ENCODE measurements around the gene RPL32. TPM values are rescaled to one million over a fixed set of nuclear protein-coding genes. Genes with fewer than 3 reads are reported as not detected.

Gene RPL32
- polyA plus RNA-seq, 1 of the 3 experiments (the other 2 are of a cell fraction): 2,311 TPM

DNA sequence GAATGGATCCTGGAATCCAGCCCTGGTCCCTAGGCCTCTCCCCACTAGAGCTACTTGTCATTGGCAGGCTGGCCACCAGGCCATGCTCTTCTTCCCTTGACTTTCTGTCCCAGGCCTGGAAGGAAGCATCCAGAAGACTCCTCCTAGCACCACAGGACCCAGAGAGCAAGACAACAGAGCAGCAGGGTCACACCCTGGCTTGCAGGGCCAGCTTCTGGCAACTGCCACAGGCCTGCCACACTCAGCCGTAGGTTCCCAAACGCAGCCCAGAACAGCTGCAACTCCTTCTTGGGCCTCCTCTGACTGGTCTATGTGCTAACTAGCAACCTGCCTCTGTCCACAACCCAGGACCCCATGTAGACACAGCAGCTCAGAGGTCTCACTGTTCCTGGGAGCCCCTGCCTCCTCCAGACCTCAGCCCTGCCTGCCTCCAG lies 36.8 kb upstream of the RPL32 start (continued):
- TF ChIP-seq POLR2AphosphoS5 (IDR thresholded peaks at IDR 0.05; ENCODE audit: low read depth, low read length) (no peak), SIN3A (IDR thresholded peaks at IDR 0.05; ENCODE audit: borderline replicate concordance, low read depth, low read length) (no peak)
- TF ChIP-seq, protein P1, sequence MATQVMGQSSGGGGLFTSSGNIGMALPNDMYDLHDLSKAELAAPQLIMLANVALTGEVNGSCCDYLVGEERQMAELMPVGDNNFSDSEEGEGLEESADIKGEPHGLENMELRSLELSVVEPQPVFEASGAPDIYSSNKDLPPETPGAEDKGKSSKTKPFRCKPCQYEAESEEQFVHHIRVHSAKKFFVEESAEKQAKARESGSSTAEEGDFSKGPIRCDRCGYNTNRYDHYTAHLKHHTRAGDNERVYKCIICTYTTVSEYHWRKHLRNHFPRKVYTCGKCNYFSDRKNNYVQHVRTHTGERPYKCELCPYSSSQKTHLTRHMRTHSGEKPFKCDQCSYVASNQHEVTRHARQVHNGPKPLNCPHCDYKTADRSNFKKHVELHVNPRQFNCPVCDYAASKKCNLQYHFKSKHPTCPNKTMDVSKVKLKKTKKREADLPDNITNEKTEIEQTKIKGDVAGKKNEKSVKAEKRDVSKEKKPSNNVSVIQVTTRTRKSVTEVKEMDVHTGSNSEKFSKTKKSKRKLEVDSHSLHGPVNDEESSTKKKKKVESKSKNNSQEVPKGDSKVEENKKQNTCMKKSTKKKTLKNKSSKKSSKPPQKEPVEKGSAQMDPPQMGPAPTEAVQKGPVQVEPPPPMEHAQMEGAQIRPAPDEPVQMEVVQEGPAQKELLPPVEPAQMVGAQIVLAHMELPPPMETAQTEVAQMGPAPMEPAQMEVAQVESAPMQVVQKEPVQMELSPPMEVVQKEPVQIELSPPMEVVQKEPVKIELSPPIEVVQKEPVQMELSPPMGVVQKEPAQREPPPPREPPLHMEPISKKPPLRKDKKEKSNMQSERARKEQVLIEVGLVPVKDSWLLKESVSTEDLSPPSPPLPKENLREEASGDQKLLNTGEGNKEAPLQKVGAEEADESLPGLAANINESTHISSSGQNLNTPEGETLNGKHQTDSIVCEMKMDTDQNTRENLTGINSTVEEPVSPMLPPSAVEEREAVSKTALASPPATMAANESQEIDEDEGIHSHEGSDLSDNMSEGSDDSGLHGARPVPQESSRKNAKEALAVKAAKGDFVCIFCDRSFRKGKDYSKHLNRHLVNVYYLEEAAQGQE (IDR thresholded peaks at IDR 0.05; ENCODE audit: low read depth, low read length): no peak

DNA sequence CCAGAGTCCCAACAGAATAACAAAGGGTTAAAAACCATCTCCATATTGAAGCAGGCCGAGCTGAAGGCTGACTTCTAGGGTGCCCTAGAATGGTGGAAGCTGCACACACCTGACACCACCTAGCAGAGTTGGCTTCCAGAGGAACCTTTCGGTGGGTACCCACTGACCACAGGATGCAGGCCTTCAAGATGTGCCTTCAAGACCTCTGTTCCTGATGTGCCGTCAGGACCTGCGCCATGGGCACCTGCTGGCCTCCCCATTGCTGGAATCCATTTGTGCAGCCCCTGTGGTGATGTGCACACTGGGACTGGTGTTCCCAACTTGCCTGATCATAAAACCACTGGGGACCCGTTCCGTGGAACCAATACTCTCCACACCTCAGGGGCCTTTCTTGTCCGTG lies 35.7 kb upstream of the RPL32 start:
- WGBS (ENCODE audit: low lambda C conversion rate): 80% methylated on average over 4 of the region's 7 CpGs
- ChIA-PET CTCF (interaction anchor here (1.2 to 9.4 kb wide), 3 partner anchors 7 to 118 kb away, joined by 3 to 120 read pairs (median 3); no protein-coding TSS in a partner anchor), POLR2A (no interaction called here)
- Histone ChIP-seq H3K4me2 (no peak overlapping the region), H3K27me3 (ENCODE audit: insufficient read depth) (no peaks in the 10 kb centered on the region; the same call in 1 of the 2 replicates), H3K4me3 (ENCODE audit: low read depth in 2 of 2, low read length in 1 of 2) (no peak overlapping the region), H3K4me1 (ENCODE audit: control insufficient read depth in 1 of 2, insufficient read depth in 2 of 2, low read depth in 1 of 2, low read length in 1 of 2) (peaks cover 0 to 10% of the 10 kb centered on the region in 2 experiments; a peak in 1 of 4 replicates), H4K20me1 (ENCODE audit: insufficient read depth) (no peaks in the 10 kb centered on the region), H3K79me2 (ENCODE audit: insufficient read depth) (no peaks in the 10 kb centered on the region), H2AFZ (ENCODE audit: low read depth) (no peak overlapping the region), H3K27ac (ENCODE audit: low read depth in 2 of 2, low read length in 1 of 2) (no peak overlapping the region), H3K9me3 (no peaks in the 10 kb centered on the region), H3K9ac (no peak overlapping the region), H3K9me2 (no peaks in the 10 kb centered on the region), H3K36me3 (replicated peaks in 1 of 2; ENCODE audit: control insufficient read depth in 1 of 2, insufficient read depth in 2 of 2, low read length in 1 of 2) (no peaks in the 10 kb centered on the region), H3F3A (replicated peaks; ENCODE audit: insufficient read depth) (no peaks in the 10 kb centered on the region)
- no peak for TF ChIP-seq NFIC (IDR thresholded peaks at IDR 0.05; ENCODE audit: borderline replicate concordance)
- TF ChIP-seq POLR2AphosphoS5 (IDR thresholded peaks at IDR 0.05; ENCODE audit: low read depth, low read length): no peak
- no peak for TF ChIP-seq MEF2A (IDR thresholded peaks at IDR 0.05; ENCODE audit: borderline replicate concordance, low read depth)
- no peak for TF ChIP-seq TEAD4 (IDR thresholded peaks at IDR 0.05; ENCODE audit: borderline replicate concordance, insufficient read depth)
- TF ChIP-seq RFX5 (IDR thresholded peaks at IDR 0.05; ENCODE audit: low read length): no peak
- no peak for TF ChIP-seq TCF12 (IDR thresholded peaks at IDR 0.05)
- TF ChIP-seq NRF1 (IDR thresholded peaks at IDR 0.05; ENCODE audit: low read depth, low read length): no peak
- no peak for TF ChIP-seq FOXJ3 (CRISPR knock-in tag; IDR thresholded peaks at IDR 0.05)
- TF ChIP-seq CHD2 (IDR thresholded peaks at IDR 0.05; ENCODE audit: low read length, partially characterized antibody): no peak
- TF ChIP-seq, protein P2, sequence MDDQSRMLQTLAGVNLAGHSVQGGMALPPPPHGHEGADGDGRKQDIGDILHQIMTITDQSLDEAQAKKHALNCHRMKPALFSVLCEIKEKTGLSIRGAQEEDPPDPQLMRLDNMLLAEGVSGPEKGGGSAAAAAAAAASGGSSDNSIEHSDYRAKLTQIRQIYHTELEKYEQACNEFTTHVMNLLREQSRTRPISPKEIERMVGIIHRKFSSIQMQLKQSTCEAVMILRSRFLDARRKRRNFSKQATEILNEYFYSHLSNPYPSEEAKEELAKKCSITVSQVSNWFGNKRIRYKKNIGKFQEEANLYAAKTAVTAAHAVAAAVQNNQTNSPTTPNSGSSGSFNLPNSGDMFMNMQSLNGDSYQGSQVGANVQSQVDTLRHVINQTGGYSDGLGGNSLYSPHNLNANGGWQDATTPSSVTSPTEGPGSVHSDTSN (IDR thresholded peaks at IDR 0.05): no peak
- TF ChIP-seq, protein P3, sequence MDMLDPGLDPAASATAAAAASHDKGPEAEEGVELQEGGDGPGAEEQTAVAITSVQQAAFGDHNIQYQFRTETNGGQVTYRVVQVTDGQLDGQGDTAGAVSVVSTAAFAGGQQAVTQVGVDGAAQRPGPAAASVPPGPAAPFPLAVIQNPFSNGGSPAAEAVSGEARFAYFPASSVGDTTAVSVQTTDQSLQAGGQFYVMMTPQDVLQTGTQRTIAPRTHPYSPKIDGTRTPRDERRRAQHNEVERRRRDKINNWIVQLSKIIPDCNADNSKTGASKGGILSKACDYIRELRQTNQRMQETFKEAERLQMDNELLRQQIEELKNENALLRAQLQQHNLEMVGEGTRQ (IDR thresholded peaks at IDR 0.05; ENCODE audit: borderline replicate concordance, low read depth, low read length): no peak
- TF ChIP-seq, protein P4, sequence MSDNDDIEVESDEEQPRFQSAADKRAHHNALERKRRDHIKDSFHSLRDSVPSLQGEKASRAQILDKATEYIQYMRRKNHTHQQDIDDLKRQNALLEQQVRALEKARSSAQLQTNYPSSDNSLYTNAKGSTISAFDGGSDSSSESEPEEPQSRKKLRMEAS (IDR thresholded peaks at IDR 0.05; ENCODE audit: low read depth): no peak
- TF ChIP-seq RCOR1 (IDR thresholded peaks at IDR 0.05; ENCODE audit: low read length): no peak
- no peak for TF ChIP-seq YY1 (IDR thresholded peaks at IDR 0.05; ENCODE audit: low read depth)
- TF ChIP-seq RAD21 (IDR thresholded peaks at IDR 0.05; ENCODE audit: low read length): no peak
- TF ChIP-seq GABPA (IDR thresholded peaks at IDR 0.05; ENCODE audit: low read depth): no peak
- TF ChIP-seq, protein P5, sequence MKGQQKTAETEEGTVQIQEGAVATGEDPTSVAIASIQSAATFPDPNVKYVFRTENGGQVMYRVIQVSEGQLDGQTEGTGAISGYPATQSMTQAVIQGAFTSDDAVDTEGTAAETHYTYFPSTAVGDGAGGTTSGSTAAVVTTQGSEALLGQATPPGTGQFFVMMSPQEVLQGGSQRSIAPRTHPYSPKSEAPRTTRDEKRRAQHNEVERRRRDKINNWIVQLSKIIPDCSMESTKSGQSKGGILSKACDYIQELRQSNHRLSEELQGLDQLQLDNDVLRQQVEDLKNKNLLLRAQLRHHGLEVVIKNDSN (IDR thresholded peaks at IDR 0.05; ENCODE audit: borderline replicate concordance, low read depth): no peak
- no peak for TF ChIP-seq TAF1 (IDR thresholded peaks at IDR 0.05; ENCODE audit: borderline replicate concordance, low read depth, low read length)
- TF ChIP-seq ELF1 (IDR thresholded peaks at IDR 0.05): no peak
- DNase-seq: no peak

Measured in SK-N-SH (cell line).